GM19468 (cell line): ENCODE data around the gene SPESP1.

Source experiments
- ATAC-seq: cut with Tn5 transposase; IDR thresholded peaks from one replicate; pipeline ENCODE4 v1.9.1; 2021; ENCODE audit warnings: mild to moderate bottlenecking, moderate library complexity, moderate number of reproducible peaks; ENCODE audit not compliant: unreplicated experiment; ENCODE audit errors: extremely low read depth

SPESP1 gene

DNA sequence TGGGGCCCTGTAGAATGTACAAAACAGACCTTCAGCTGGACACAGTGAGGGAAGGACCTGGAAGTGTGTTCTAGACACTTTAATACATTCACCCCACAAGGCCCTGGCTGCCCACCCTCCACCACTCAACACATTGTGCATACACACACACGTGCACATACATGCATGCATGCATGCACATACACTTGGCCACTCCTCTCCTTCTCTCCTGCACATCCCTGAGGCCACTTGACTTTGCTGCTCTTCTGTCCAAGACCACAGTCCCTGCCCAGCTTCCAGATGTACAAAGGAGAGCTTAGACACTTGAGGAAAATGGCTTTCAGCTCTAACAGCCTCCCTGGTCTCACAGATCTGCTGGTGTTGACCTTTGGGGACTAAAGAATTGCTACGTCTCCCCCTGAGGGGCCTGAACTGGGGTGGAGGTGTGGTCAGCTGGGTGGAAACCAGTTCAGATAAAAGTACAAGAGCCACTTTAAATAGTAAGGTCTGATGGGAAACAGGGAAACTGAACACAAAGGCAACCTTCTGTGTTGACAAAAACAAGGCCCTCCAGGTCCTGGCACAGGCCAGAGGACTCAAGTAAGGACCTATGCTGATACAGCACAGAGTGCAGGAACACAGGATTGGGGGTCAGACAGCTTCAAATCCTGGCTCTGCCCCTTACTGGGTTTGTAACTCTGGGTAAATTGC lies 59.4 kb downstream of the SPESP1 start:
- ATAC-seq: no peak

DNA sequence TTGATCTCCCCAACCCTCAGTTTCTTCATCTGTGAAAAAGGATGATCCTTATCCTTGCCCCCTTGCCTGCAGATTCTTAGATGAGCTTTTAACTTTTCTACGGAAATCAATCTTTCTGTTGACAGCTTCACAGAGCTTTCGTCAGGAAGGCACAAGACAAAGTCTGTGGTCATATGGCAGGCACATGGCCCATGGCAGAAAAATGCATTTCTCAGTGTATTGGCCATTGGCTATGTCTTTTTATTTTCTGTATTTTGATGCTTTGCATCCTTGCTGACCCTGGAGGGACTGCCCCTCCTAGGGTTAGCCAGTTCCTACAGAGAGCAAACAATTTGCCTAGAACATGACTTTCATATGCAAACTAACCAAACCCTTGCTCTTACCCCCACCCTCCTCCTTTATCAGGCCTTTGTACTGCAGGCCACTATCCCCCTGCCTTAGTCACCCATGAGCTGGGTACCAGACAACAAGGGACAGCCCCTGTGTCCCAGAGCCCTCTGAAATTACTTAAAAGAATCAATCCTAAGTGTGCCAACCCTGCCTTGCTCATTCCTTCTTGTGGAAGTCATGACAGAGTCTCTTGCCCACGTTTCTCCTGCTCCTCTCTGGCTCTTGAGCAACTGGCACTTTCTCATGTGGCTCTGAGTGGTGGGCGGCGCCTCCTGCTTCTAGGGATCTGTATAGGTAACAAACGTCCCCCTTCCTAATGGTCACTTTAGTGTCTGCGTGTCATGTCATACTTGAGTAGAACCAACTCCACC lies 60.1 kb downstream of the SPESP1 start:
- no peak for ATAC-seq

DNA sequence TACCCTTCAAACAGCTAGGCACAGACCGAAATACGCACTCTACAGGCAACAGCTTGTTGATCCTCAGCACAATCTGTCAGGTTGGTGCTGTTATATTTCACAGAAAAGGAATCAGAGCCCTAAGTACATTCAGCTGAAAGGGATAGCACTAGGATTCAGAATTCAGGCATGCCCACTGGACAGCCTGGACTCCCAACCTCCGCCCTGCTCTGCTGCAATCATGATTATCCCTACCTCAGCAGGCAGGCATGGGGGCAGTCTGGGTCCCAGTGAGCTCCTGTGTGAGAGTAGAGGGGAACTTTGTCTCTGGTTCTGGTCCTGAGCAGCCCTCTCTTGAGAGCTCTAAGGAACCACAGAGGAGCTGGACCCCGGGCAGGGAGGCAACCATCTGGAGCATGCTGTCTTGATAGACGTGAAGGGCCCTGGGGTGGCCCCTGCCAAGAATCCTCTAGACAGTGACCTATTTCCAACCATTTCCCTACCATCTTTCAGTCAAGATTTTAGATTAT lies 60.7 kb downstream of the SPESP1 start:
- ATAC-seq: no peak

DNA sequence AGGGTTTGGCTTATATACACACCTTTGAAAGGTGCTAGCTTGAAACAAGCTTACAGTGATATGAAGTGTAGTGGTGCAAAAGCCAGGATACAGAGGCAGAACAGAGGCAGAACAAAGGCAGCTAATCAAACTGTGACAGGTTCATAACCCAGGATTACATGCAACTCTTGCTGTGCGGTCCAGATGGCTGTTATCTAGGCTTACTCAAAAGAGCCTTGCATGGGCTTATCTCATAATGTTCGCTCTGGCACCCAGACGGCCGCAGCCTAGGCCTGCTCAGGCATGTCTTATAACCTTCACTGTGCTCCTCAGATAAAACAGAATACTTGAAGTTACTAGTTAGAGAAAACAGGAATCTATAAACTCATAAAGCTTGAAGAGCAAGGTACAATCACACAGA lies 61.4 kb downstream of the SPESP1 start:
- ATAC-seq: no peak

DNA sequence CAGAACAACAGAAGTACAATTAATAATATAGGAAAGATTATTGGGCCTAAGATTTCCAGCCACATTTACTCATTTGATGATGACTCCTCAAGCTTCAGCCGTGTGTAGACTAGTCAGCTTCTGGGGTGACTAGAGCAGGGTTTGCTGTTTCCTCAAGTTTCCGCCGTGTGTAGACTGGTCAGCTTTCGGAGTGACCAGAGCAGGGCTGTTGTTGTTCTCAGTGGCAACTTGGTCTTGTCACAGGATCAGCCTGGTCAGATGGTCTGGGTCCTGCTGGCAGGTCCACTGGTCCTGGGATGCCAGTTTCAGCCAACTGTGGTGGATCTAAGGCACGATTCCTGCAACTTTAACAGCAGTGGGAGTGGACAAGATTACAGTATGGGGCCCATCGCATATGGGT lies 62.4 kb downstream of the SPESP1 start:
- no peak for ATAC-seq

DNA sequence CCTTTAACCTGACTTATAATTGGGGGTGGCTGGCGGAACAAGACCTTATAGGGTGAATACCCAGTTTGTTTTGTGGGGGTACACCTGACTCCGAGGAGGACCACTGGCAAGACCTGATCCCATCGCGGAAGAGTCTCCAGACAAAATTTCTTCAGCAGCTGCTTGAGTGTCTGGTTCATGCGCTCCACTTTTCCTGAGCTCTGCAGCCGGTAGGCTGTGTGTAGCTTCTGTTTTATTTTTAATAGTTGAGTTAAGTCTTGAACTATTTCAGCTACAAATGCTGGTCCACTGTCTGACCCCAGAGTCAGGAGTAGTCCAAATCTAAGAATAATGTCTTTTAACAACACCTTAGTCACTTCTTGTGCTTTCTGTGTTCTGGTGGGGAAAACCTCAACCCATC lies 63.0 kb downstream of the SPESP1 start:
- no peak for ATAC-seq

DNA sequence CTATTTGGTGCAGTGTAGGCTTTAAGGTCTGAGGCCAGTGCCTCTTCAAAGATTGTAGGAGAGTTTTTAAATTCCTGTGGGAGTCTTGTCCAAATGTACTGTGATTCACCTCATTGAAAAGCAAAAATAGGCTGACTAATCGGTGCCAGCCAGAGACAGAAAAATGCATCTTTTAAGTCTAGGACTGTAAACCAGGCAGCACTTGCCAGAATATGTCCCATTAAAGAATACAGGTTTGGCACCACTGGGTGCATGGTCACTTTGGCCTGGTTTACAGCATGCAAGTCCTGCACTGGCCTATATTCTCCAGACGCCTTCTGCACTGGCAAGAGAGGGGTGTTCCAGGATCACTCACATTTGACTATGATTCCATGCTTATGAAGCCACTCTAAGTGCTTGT lies 63.8 kb downstream of the SPESP1 start:
- no peak for ATAC-seq

DNA sequence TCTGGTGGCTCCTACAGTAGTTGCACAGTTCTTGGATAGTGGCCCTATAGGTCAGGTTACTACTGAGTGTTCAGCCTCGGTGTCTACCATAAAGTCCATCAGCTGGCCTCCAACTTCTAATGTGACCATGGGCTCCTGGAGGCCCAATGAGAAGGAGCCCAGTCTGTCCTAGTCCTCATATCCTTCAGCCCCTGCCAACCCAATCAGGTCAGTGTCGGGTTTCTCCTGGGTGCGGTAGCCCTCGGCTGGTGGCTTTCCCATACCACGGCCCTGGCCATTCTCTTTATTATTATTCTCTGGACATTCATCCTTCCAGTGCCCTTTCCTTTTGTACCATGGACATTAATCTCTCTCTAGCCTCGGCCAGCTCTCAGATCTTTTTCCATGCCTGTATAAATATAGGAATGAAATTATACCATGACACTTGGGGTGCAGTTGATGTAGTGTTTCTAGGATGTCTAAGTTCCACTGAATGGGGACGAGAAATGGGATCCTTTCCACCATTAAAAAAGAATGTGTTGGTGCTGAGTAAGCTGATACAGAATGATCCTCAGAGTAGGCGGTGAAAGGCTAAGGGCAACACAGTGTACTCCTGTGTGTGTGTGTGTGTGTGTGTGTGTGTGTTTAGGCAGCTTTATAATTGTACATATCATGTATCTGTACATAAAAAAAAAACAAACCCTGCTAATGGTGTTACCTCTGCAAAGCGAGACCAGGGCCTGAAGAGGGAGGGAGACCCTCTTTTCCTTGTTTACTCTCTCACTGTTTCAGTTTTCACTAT lies 64.8 kb downstream of the SPESP1 start:
- no peak for ATAC-seq
